ENCODE measurements around the gene GDF9.

DNA sequence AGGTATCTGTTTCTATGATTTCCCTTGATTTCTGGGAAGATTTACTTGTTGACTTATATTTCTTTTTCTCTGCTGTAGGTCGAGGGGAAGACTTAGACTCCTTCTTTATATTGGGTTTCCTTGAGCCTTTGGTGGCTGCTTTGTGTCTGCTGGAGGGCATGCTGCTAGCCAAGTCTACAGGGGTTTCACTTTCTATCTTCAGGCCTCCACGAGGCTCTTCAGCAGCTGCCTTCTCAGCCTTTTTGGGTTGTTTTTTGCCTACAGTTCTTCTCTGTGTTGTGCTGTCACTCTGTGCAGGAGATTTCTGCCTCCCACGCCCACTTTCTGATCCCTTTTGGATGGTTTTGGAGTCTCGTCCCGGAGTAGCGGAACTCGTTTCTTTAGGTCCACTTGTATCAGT, 30.4 kb upstream of the GDF9 start:
- TF ChIP-seq, protein P1, sequence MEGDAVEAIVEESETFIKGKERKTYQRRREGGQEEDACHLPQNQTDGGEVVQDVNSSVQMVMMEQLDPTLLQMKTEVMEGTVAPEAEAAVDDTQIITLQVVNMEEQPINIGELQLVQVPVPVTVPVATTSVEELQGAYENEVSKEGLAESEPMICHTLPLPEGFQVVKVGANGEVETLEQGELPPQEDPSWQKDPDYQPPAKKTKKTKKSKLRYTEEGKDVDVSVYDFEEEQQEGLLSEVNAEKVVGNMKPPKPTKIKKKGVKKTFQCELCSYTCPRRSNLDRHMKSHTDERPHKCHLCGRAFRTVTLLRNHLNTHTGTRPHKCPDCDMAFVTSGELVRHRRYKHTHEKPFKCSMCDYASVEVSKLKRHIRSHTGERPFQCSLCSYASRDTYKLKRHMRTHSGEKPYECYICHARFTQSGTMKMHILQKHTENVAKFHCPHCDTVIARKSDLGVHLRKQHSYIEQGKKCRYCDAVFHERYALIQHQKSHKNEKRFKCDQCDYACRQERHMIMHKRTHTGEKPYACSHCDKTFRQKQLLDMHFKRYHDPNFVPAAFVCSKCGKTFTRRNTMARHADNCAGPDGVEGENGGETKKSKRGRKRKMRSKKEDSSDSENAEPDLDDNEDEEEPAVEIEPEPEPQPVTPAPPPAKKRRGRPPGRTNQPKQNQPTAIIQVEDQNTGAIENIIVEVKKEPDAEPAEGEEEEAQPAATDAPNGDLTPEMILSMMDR (IDR thresholded peaks at IDR 0.05 in 8 of 11, conservative IDR thresholded peaks at IDR 0.05 in 3 of 11) = no peak
- no peak for TF ChIP-seq POLR2A (IDR thresholded peaks at IDR 0.05)
